Keratinocyte (primary cell): ENCODE data around the gene ANKRD9.

Experiments used
- EZH2 ChIP-seq: IDR thresholded peaks from one replicate; pipeline ENCODE4 v1.6.1; 2012; ENCODE audit warnings: inconsistent platforms, mild to moderate bottlenecking, low read length, moderate library complexity
- TF ChIP-seq, protein P1 (sequence below), 3 experiments: IDR thresholded peaks in 1 of 3; conservative IDR thresholded peaks in 1 of 3; optimal IDR thresholded peaks in 1 of 3; 2 replicates in 2 of 3; 3 replicates in 1 of 3; pipeline versions ENCODE3 to v1.5.1; 2011; ENCODE audit warnings: low read length in 3 of 3, mild to moderate bottlenecking in 3 of 3, moderate library complexity in 2 of 3, control low read depth in 1 of 3, inconsistent platforms in 1 of 3; ENCODE audit not compliant: insufficient read depth in 2 of 3; ENCODE audit errors: extremely low read depth in 1 of 3

DNA sequence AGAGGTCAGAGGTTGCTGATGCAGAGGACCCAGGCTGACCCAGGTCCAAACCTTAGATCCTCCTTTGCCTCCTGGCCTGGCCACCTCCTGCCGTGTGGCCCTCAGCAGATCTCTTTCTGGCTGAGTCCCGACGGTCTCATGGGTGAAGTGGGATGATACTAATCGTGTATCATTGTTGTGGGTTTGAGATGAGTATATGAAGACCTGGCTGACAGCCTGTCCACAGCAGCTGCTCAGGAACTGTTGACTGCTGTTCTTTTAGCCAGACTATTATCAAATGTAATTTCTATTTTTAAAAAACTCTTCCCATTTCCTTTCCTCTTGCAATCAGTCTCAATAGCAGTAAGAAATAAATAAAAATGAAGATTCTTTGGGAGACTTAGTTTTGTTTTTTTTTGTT is 45.6 kb downstream of the ANKRD9 start:
- TF ChIP-seq, protein P1, sequence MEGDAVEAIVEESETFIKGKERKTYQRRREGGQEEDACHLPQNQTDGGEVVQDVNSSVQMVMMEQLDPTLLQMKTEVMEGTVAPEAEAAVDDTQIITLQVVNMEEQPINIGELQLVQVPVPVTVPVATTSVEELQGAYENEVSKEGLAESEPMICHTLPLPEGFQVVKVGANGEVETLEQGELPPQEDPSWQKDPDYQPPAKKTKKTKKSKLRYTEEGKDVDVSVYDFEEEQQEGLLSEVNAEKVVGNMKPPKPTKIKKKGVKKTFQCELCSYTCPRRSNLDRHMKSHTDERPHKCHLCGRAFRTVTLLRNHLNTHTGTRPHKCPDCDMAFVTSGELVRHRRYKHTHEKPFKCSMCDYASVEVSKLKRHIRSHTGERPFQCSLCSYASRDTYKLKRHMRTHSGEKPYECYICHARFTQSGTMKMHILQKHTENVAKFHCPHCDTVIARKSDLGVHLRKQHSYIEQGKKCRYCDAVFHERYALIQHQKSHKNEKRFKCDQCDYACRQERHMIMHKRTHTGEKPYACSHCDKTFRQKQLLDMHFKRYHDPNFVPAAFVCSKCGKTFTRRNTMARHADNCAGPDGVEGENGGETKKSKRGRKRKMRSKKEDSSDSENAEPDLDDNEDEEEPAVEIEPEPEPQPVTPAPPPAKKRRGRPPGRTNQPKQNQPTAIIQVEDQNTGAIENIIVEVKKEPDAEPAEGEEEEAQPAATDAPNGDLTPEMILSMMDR (optimal IDR thresholded peaks at IDR 0.05 in 1 of 3, IDR thresholded peaks at IDR 0.05 in 1 of 3, conservative IDR thresholded peaks at IDR 0.05 in 1 of 3; ENCODE audit: extremely low read depth in 1 of 3, insufficient read depth in 2 of 3, low read length in 3 of 3), result no peak
- no peak for TF ChIP-seq EZH2
